Activated CD4-positive, alpha-beta T cell treated with anti-CD3 and anti-CD28 coated beads, Interleukin-2, Interleukin-6, amounts not matched to agents 100 ng/mL and 50 ng/mL, durations not matched to agents 16 hours and 8 hours (primary cell): Measurements from ENCODE around the gene ARHGEF19.
"Not testable (repeated sequence)": the region's sequence is repeated elsewhere in the genome, so short reads cannot be mapped to it uniquely, and the experiment has no call there.

Source experiments
- DNase-seq: peaks from one replicate; pipeline ENCODE4 v3.0.0-alpha.2; 2020

ARHGEF19 gene

DNA sequence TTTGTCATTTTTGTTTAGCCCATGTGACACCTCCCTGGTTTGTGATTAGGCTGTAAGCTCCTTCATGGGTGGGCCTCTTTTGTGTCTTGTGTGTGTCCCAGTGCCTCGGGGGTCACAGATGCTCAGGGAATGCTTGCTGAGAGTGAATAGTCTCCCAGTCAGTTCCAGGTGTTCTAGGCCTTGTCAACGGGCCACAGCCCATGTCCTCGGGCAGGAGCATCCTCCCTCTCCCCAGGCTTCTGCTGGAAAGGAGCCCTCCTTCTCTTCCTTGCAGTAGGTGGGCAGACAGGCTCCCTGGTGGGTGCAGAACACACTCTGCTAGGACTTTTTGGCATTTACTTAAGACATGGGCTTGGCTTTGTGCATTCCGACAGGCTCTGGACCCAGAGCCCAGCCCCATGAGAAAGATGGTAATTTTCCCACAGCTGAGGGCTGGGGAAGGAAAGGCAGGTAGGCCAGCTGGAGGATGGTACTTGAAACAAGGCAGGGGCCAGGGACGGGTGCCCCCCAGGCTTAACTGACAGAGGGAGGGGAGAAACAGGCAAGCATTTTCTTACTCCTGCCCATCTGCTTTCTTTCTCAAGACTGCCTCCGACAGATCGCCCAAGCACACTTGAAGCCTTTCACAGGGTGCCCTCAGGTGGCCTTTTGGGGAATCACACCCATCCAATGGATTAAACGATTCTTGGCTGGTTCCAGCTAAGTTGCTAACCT is 31.6 kb upstream of the ARHGEF19 start:
- peak; percentile 83 for DNase-seq

DNA sequence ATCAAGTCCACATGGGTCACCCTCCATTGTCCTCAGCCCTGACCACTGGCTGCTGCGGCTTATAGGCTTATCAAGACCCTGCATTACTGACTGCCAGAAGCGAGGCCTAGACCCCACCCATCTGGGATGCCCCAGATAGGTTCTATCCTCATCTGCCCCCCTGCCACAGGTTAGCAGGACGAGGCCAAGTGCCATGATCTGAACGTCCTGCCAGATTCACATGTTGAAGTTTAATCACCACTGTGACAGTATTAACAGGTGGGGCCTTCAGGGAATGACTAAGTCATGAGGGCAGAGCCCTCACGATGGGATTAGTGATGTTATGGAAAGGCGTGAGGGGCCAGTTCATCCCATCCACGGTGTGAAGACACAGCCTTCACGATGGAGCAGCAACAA is 30.8 kb upstream of the ARHGEF19 start:
- no peak for DNase-seq

GRCh38 chr1:16242556-16243214 is 30.2 kb upstream of the ARHGEF19 start:
- no peak for DNase-seq

DNA sequence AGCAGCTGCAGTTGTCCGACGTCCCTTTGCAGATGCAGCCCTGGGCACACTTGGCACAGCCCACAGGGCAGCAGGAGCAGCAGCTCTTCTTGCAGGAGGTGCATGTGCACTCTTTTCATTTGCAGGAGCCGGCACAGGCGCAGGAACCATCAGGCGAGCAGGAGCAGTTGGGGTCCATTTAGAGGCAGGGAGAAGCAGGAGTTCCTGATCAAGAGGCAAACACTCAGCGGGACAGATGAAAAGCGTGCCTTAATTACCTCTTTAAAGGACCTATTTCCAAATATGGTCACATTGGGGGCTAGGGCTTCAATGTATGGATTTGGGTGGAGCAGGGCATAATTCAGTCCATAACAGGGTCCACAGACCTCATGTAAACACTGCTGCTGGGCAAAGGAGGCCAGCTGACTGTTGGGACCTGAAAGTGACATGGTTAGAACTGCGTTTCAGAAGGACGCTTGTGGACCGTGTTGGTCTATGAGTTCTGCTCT is 28.8 kb upstream of the ARHGEF19 start:
- DNase-seq: no peak

DNA sequence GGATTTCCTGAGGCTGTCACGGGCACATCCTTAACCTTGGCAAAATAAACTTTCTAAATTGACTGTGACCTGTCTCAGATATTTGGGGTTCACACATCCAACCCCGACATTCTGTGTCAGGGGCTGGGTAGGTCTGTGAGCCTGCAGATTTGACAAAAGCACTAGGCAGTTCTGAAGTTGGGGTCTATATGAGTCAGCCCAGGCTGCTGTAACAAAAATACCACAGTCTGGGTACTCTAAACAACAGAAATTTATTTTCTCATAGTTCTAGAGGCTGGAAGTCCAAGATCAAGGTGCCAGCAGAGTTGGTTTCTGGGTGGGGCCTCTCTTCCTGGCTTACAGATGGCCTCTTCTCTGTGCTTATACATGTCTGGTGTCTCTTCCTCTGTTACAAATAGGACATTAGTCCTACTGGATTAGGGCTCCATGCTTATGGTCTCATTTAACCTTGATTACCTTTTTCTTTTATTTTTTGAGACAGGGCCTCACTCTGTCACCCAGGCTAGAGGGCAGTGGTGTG is 27.6 kb upstream of the ARHGEF19 start:
- DNase-seq: no peak

GRCh38 chr1:16237343-16237830 is 24.9 kb upstream of the ARHGEF19 start:
- no peak for DNase-seq

GRCh38 chr1:16236511-16237342 is 24.3 kb upstream of the ARHGEF19 start, which contains the start of gene CPLANE2:
CPLANE2 (minus strand) TSS chr1:16237183; CDS start chr1:16236742, 441 bp downstream.
- peak; percentile 97 for DNase-seq

GRCh38 chr1:16235944-16236510 is 23.6 kb upstream of the ARHGEF19 start:
- DNase-seq: peak; percentile 64

- DNase-seq: no peak
These were observed 22.9 kb upstream of the ARHGEF19 start for GRCh38 chr1:16235347-16235746.

DNA sequence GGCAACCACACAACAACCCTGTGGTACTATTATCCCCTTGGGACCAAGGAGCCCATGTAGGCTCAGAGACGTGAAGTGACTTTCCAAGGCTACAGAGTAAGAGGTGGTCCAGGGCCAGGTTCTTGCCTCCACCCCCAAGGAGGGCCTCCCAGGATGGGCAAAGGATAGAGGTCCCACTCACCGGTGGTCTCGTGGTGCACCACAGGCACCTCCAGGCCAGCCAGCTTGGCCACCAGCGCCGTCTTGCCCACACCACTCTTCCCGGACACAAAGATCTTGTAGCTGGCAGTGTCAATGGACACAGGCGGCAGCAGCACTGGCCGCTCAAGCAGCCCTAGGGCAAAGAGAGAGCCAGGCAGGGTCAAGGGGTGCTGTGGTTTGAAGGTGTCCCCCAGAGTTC is 21.0 kb upstream of the ARHGEF19 start:
- no peak for DNase-seq

GRCh38 chr1:16232316-16232710 is 19.9 kb upstream of the ARHGEF19 start:
- DNase-seq: no peak

GRCh38 chr1:16231331-16232315 is 19.2 kb upstream of the ARHGEF19 start:
- DNase-seq: no peak

- no peak for DNase-seq
These were observed 18.3 kb upstream of the ARHGEF19 start for GRCh38 chr1:16230744-16231143.

DNA sequence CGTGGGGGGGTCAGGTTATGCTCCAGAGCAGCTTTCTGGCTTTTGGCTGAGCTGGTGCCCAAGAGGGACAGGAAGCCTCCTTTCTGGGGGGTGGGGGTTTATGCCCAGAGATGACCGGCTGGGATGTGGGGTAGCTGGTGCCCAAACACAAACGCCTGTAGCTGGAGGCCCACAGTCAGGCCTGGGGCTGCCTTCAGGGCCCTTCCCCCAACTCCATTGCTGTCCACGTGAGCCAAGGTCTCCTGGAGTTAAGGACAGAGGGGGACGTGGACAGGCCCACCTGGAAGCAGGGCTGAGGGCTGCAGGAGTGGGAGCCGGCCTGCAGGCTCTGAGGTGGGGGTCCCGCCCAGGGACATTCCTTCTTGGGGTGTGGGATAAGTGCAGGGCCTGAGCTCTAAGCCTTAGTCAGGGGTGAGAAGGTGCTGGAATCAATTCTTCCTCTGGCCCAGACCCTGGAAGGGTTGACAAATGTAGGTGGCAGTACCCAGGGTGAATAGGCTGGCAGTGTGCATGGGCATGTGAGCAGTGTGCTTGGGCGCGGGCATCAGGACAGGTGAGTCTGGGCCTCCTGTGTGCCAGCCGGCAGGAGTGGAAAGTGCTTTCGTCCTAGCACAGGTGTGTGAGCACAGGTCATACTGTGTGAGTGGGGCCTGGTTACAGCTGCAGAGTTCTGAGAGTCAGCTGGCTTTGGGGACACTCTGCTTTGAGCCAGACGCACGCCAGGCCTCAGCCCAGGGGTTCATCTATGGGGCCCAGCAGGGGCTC is 17.7 kb upstream of the ARHGEF19 start:
- DNase-seq: no peak

DNA sequence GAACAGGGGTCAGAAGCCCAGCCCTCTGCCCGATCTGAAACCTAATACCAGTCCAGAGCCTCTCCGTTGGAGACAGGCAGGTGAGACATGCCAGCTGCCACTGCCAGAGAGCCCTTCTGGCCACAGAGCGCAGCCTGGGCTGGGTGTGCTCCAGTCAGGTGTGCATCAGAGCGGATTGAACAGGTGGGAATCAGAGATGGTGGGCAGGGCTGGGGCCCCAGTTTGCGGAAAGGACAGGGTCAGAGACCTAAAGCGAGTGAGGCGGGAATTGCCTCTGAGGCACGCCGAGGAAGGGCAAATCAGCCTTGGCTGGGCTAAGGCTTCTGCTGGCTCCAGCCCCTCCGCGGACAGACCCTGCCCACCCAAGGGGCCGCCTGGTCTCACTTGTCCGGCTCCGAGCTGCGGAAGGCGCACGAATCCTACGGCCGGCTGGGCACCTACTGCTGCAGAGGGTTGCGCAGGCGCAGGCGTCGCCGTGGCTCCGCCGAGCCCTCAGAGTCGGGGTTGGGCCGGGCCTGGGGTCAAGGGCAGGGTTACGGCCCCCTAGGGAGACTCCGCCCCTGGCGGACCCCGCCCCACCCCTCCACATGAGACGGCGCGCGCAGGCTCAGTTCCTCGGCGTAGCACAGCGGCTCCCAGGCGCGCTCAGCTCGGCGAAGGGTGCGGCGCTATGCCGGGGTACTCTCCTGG is 14.2 kb upstream of the ARHGEF19 start:
- DNase-seq: no peak

GRCh38 chr1:16226129-16226489 is 13.7 kb upstream of the ARHGEF19 start:
- no peak for DNase-seq

GRCh38 chr1:16224472-16224871 is 12.0 kb upstream of the ARHGEF19 start:
- DNase-seq: no peak

DNA sequence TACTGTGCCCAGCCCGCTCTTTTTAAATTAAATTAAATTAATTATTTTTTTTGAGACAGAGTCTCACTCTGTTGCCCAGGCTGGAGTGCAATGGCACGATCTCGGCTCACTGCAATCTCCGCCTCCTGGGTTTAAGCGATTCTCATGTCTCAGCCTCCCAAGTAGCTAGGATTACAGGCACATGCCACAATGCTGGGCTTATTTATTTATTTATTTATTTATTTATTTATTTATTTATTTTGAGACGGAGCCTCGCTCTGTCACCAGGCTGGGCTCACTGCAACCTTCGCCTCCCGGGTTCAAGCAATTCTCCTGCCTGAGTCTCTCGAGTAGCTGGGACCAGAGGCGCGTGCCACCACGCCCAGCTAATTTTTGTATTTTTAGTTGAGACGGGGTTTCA is 10.3 kb upstream of the ARHGEF19 start:
- not testable (repeated sequence) for DNase-seq

DNA sequence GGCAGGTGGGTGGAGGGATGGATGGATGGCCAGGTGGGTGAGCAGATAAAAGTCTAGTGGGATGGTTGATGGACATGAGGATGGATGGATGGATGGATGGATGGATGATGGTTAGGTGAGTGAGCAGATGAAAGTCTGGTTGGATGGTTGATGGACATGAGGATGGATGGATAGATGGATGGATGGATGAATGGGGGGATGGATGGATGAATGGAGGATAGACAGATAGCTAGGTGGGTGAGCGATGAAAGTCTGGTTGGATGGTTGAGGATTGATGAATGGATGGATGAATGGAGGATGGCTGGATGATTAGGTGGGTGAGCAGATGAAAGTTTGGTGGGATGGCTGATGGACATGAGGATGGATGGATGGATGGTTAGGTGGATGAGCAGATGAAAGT is 9.0 kb upstream of the ARHGEF19 start:
- DNase-seq: no peak

DNA sequence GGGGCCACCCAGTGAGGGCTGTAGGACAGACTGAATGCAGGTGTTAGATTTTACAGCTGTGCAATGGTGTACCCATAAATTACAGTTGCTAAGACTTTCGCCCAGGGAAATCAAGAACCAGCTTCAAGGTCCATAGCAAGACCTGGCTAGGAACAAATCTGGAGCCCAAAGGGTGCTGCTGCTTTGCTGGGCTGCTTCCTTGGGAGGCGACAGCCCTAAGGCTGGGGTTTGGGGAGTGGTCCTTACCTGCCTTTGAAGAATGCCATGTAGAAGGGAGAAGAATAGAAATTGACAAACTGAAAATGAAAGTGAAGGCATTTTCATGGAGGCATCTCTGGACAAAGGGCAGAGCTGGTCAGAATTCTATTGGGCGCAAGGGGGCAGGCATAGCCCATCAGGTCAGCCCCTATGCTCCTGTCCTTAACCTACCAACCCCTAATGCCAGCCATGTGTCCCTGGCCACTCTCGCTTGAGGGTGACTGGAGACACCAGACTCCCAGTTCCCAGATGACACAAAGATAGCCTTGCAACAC is 7.6 kb upstream of the ARHGEF19 start:
- DNase-seq: no peak
